HUES48 (cell line): ENCODE measurements around the gene ADAMTSL1.

Source experiments
- H3K27ac ChIP-seq: one replicate; pipeline ENCODE4 v1.7.0; 2013; ENCODE audit warnings: low read depth, low read length, inconsistent platforms
- H3K27me3 ChIP-seq: 2 replicates; pipeline ENCODE4 v1.6.1; 2013; ENCODE audit warnings: mild to moderate bottlenecking, low read length; ENCODE audit not compliant: control insufficient read depth, insufficient read depth
- H3K36me3 ChIP-seq: 2 replicates; pipeline ENCODE4 v1.6.1; 2013; ENCODE audit warnings: low read length; ENCODE audit not compliant: control insufficient read depth, insufficient read depth
- H3K4me1 ChIP-seq: 2 replicates; pipeline ENCODE4 v1.6.1; 2013; ENCODE audit warnings: mild to moderate bottlenecking, low read length; ENCODE audit not compliant: control insufficient read depth, insufficient read depth
- H3K4me3 ChIP-seq: 2 replicates; pipeline ENCODE4 v1.5.1; 2013; ENCODE audit warnings: mild to moderate bottlenecking, low read depth, low read length
- H3K9ac ChIP-seq: 2 replicates; pipeline ENCODE4 v1.6.1; 2013; ENCODE audit warnings: mild to moderate bottlenecking, low read depth, low read length, moderate library complexity
- H3K9me3 ChIP-seq: 2 replicates; pipeline ENCODE4 v1.6.1; 2013; ENCODE audit warnings: low read length; ENCODE audit not compliant: control insufficient read depth, insufficient read depth

ADAMTSL1 gene

DNA sequence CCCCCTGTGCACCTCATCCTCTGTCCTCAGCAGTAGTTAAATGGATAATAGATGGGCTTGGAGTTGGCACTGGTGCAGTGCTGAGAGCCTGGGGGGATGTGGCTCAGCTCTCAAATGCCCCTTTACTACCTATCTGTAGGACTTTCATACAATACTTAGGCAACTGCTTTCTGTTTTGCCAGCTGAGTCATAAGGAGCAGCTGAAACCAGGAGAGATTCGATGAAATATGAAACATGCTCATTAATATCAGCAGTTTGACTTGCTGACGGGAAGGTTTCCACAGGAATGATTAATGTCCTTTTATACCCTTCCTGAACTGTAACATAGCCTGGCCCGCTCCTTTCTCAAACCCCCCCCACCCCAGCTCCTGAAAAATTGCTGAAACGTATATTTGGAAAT lies 416.4 kb downstream of the ADAMTSL1 start:
- no peaks in the 10 kb centered on the region for H3K27me3 ChIP-seq
- no peaks in the 10 kb centered on the region for H3K36me3 ChIP-seq
- H3K4me3 ChIP-seq, result no peak overlapping the region
- H3K4me1 ChIP-seq, result no peaks in the 10 kb centered on the region; the same call in 1 of the 2 replicates
- H3K27ac ChIP-seq, result no peak overlapping the region
- H3K9me3 ChIP-seq, result no peaks in the 10 kb centered on the region
- H3K9ac ChIP-seq, result no peak overlapping the region

DNA sequence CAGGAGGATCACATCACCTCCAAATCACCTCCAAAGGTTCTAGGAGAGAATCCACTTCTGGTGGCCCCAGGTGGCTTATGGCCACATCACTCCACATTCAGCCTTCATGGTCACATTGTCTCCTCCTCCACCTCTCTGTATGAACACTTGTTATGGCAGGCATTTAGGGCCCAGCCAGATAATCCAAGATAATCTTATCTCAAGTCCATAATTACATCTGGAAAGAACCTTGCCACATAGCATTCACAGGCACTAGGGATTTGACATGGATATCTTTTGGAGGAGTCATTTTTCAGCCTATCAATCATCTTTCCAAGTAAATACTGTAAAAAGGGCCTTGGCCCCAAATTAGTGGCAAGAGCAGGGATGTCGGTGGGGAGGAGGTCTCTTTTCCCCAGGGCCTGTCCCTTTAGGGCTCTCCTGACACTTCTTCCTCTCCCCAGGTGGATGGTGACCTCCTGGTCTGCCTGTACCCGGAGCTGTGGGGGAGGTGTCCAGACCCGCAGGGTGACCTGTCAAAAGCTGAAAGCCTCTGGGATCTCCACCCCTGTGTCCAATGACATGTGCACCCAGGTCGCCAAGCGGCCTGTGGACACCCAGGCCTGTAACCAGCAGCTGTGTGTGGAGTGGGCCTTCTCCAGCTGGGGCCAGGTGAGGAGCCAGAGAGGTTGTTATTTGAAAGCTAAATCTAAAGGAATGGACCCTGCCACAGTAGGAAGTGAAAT lies 418.2 kb downstream of the ADAMTSL1 start:
- Histone ChIP-seq H3K9ac (no peak overlapping the region), H3K27ac (no peak overlapping the region), H3K4me3 (no peak overlapping the region), H3K4me1 (no peaks in the 10 kb centered on the region; the same call in 1 of the 2 replicates), H3K36me3 (no peaks in the 10 kb centered on the region), H3K27me3 (no peaks in the 10 kb centered on the region), H3K9me3 (no peaks in the 10 kb centered on the region)

DNA sequence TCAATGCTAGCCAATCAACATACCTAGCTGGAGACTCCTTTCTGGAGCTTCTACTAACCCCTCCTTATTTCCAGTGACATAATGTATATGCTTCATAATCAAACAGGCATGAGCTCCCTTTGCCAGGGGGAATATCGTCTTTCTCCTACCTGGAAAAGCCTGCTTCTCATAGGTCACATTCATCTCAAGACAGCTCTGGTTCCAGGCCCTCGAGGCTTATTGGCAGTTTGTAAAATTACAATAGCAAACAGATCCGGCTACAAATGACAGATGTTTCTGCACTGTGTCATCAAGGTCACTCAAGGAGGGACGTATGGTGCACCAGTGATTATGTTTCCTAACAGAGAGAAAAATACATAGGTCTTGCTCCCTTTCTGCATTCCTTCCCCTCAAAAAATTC lies 419.1 kb downstream of the ADAMTSL1 start:
- H3K9me3 ChIP-seq, result no peaks in the 10 kb centered on the region
- no peak overlapping the region for H3K9ac ChIP-seq
- no peaks in the 10 kb centered on the region; the same call in 1 of the 2 replicates for H3K4me1 ChIP-seq
- H3K36me3 ChIP-seq, result no peaks in the 10 kb centered on the region
- no peak overlapping the region for H3K4me3 ChIP-seq
- no peak overlapping the region for H3K27ac ChIP-seq
- H3K27me3 ChIP-seq, result no peaks in the 10 kb centered on the region

DNA sequence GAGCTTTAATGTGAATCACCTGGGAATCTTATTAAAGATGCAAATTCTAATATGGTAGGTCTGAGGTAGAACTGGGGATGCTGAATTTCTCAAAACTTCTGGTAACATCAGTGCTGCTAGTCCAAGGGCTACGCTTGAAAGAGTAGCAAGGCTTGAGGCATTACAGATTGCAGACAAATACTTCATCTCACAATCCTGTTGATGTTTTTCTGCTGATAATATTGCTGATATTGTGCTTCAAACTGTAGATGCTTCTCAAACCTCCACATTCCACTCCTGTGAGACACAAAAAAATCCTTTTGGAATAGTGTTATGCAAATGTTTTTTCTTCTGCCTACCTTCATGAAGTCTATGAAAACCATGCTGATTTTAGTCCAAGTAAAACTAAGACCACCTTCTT lies 419.5 kb downstream of the ADAMTSL1 start:
- Histone ChIP-seq H3K27me3 (no peaks in the 10 kb centered on the region), H3K27ac (no peak overlapping the region), H3K4me3 (no peak overlapping the region), H3K4me1 (no peaks in the 10 kb centered on the region; the same call in 1 of the 2 replicates), H3K9ac (no peak overlapping the region), H3K36me3 (no peaks in the 10 kb centered on the region), H3K9me3 (no peaks in the 10 kb centered on the region)

DNA sequence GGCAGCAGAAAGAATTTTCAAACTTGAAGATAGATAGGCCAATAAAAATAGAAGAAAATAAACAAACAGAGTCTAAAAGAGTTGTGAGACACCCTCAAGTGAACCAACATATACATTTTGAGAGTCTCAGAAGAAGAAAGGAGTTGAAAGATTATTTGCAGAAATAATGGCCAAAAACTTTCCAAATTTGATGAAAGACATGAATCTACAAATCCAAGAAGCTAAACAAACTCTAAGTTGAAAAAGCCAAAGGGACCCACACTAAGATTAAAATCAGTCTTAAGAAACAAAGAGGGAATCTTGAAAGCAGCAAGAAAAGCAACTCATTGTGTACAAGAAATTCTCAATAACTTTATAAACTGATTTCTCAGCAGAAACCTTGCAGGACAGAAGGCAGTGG lies 422.1 kb downstream of the ADAMTSL1 start:
- no peak overlapping the region for H3K27ac ChIP-seq
- H3K36me3 ChIP-seq, result no peaks in the 10 kb centered on the region
- no peaks in the 10 kb centered on the region; the same call in 1 of the 2 replicates for H3K4me1 ChIP-seq
- no peaks in the 10 kb centered on the region for H3K9me3 ChIP-seq
- H3K27me3 ChIP-seq, result no peaks in the 10 kb centered on the region
- no peak overlapping the region for H3K4me3 ChIP-seq
- no peak overlapping the region for H3K9ac ChIP-seq

DNA sequence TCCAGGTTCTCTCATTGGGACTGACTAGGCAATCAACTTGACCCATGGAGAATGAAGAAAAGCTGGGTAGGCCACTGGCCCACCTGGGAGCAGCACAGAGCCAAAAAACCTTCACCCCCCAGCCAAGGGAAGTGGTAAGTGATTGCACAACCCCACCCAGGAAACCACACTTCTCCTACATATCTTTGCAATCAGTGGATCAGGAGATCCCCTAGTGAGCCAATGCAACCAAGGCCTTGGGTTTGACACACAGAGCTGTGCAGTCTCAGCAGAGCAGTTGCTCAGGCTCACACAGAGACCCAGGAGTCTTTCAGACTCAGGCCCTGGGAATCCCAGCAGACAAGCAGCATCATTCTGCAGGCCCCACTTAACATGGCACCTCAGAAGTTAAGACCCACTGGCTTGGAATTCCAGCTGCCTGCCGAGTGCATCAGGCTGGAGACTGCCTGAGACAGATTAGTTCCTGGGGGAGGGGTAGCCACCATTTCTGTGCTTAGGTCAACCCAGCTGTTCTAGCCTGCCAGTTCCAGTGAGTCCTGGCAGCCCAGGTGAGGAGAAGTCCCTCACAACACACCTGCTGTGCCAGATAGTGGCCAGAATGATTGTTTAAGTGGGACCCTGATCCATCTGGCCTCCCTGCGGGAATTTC lies 422.7 kb downstream of the ADAMTSL1 start:
- Histone ChIP-seq H3K9ac (no peak overlapping the region), H3K4me1 (no peaks in the 10 kb centered on the region), H3K4me3 (no peak overlapping the region), H3K27me3 (no peaks in the 10 kb centered on the region), H3K36me3 (no peaks in the 10 kb centered on the region), H3K27ac (no peak overlapping the region), H3K9me3 (no peaks in the 10 kb centered on the region)

DNA sequence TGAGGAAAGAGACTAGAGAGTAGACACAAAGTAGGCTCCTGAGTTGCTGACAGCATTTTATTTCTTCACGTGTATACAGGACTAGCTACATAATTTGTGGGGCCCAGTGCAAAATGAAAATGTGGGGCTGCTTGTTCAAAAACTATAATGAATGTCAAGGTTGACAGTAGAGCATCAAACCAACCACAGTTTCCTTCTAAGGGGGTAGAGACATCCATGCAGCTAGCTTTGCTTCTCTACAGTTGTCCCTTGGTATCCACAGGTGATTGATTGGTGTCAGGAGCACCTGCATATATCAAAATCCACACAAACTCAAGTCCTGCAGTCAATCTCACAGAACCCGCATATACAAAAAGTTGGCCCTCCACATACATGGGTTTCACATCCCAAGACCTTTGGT lies 429.5 kb downstream of the ADAMTSL1 start:
- H3K27ac ChIP-seq, result no peak overlapping the region
- no peaks in the 10 kb centered on the region for H3K36me3 ChIP-seq
- H3K4me3 ChIP-seq, result no peak overlapping the region
- 0 out of 2 replicates have a peak, but pooled peaks cover 4% of the 10 kb centered on the region for H3K9me3 ChIP-seq
- H3K27me3 ChIP-seq, result no peaks in the 10 kb centered on the region
- H3K9ac ChIP-seq, result no peak overlapping the region
- H3K4me1 ChIP-seq, result no peaks in the 10 kb centered on the region

DNA sequence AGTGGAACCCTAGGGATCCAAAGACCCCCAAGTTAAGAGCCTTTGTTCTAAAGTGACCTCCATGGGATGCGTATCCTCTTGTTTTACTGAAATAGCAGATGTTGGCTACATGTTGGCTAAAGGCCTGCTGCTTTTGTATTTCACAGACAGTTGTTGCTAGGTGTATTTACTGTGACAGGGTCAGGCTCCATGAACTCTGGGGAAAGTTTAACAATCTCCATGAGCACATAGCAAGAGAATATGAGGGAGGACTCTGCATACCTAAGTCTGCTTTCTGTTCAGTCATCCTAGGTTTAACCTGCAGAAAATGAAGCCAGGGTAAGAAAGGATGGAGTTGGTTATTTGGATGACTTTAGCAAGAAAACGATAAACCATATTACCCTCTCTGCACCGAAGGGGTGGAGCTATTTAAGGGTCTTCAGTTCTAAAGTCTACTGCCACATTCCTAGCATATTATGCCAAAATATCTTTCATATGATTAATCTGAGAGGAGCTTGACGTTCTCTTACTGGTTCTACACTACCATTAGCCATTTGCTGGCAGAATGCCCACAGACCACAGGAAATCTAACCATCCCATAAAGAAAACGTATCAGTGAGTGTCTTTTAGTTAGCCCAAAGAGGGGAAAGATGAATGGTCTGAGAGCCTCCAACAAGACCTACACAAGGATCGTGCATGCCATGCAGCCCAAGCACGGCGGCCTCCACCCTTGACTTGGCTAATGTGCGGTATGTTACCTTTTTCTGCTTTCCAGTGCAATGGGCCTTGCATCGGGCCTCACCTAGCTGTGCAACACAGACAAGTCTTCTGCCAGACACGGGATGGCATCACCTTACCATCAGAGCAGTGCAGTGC lies 431.3 kb downstream of the ADAMTSL1 start:
- no peak overlapping the region for H3K9ac ChIP-seq
- H3K27ac ChIP-seq, result no peak overlapping the region
- 0 out of 2 replicates have a peak, but pooled peaks cover 4% of the 10 kb centered on the region for H3K9me3 ChIP-seq
- no peaks in the 10 kb centered on the region for H3K4me1 ChIP-seq
- no peaks in the 10 kb centered on the region for H3K36me3 ChIP-seq
- H3K4me3 ChIP-seq, result no peak overlapping the region
- no peaks in the 10 kb centered on the region for H3K27me3 ChIP-seq

DNA sequence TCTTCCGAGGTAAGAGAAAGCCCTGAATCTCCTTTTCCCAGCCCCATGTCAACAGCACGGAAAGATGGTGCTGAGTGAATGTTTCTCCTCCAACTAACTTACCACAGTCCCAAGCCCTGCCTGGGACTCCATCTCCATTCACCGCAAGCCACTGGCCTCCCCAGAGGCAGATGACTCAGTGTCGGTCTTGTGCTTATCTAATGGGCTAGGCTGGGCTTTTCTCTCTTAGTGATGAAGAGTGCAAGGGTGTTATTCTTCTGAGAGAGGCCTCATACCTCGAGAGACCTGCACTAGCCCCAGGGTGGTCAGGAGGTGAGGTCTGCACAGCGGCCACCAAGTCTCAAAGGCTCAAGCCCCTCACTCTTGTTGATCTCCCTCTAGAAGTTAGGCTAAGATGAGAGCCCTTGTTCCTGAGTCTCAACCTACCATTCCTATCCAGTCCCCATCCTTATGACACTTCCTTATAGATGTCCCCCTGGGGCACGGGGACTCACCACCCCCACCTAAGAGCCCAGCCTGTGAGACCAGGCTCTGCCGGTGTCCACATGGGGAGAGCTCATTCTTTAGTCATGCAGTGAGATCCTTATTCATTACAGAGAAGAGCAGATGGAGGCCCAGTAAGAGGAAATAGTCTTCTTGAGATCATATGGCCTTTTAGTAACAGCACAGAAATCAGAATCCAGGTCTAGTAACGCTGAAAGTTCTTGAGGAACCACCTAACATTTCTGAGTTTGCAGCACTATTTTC lies 432.1 kb downstream of the ADAMTSL1 start:
- H3K9ac ChIP-seq, result no peak overlapping the region
- no peaks in the 10 kb centered on the region for H3K27me3 ChIP-seq
- no peaks in the 10 kb centered on the region for H3K36me3 ChIP-seq
- H3K4me3 ChIP-seq, result no peak overlapping the region
- H3K27ac ChIP-seq, result no peak overlapping the region
- H3K4me1 ChIP-seq, result peaks cover 1% of the 10 kb centered on the region
- H3K9me3 ChIP-seq, result 0 out of 2 replicates have a peak, but pooled peaks cover 4% of the 10 kb centered on the region

DNA sequence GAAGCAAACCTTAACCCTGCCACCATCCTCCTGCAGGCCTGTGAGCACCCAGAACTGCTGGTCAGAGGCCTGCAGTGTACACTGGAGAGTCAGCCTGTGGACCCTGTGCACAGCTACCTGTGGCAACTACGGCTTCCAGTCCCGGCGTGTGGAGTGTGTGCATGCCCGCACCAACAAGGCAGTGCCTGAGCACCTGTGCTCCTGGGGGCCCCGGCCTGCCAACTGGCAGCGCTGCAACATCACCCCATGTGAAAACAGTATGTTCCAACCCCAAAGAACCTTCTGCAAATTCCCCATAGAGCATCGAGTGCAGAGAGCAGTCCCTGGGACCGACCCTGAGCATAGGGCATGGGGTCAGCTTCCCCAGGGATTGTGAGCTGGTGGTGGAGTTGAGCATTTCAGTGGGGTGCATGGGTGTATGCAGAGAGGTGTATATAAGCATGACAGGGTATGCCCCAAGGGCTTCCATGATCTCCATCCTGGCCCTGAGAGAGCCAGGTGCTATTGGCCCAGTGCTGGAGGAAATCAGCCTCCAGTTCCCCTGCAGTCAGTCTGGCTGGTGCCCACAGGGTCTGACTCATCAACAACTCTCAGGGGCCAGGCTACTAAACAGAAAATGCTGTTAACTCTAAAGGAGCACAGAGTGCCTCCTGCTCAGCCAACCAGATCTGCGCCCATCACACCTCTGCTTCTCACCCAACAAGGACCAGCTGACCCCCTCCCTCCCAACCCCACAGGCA lies 432.9 kb downstream of the ADAMTSL1 start:
- Histone ChIP-seq H3K27ac (no peak overlapping the region), H3K9me3 (0 out of 2 replicates have a peak, but pooled peaks cover 4% of the 10 kb centered on the region), H3K9ac (no peak overlapping the region), H3K4me3 (no peak overlapping the region), H3K4me1 (peaks cover 9% of the 10 kb centered on the region), H3K27me3 (no peaks in the 10 kb centered on the region), H3K36me3 (no peaks in the 10 kb centered on the region)
